GM23248 (cell line): ENCODE data around the gene EPN3.

Experiments used
- EZH2 ChIP-seq: fragments of 200-600 bp; sonication (generic); IDR thresholded peaks from 2 replicates; pipeline ENCODE4 v1.6.1; 2018; ENCODE audit warnings: antibody characterized with exemption, mild to moderate bottlenecking; ENCODE audit not compliant: insufficient read depth, poor library complexity, severe bottlenecking
- EZH2phosphoT487 ChIP-seq: fragments of 200-600 bp; sonication (generic); IDR thresholded peaks from 2 replicates; pipeline ENCODE4 v1.6.1; 2018; ENCODE audit warnings: antibody characterized with exemption, moderate library complexity, mild to moderate bottlenecking, low read depth; ENCODE audit not compliant: insufficient read depth

- TF ChIP-seq EZH2, result no peak
- no peak for TF ChIP-seq EZH2phosphoT487
Measured at GRCh38 chr17:50547736-50548083, 15.2 kb downstream of the EPN3 start.
